Keratinocyte (primary cell): Measurements from ENCODE around the gene CDHR4. TPM values are rescaled to one million over a fixed set of nuclear protein-coding genes. Genes with fewer than 3 reads are reported as not detected.

Source experiments
- DNase-seq: peaks from one replicate; pipeline ENCODE4 v3.0.0-alpha.2; 2011; ENCODE audit warnings: low read depth, missing footprints, low spot score
- FAIRE-seq: peaks from 2 replicates; lab custom pipeline; 2011; peaks lifted over from hg19 to GRCh38; lab: Jason Lieb, UNC
- H2AFZ ChIP-seq: 2 replicates; pipeline ENCODE4 v1.6.0; 2012; ENCODE audit warnings: low read length, control low read depth, inconsistent platforms; ENCODE audit not compliant: control insufficient read depth
- H3K27ac ChIP-seq: 2 replicates; pipeline ENCODE4 v1.5.1; 2011; ENCODE audit warnings: low read length; ENCODE audit not compliant: control insufficient read depth, insufficient read depth
- H3K27me3 ChIP-seq: 3 replicates; pipeline ENCODE4 v1.6.0; 2011; ENCODE audit warnings: low read length; ENCODE audit not compliant: control insufficient read depth, insufficient read depth; ENCODE audit errors: extremely low read depth
- H3K36me3 ChIP-seq, 2 experiments: 2 replicates in 1 of 2; 3 replicates in 1 of 2; pipeline ENCODE4 v1.5.1; 2011; ENCODE audit warnings: low read length in 2 of 2, mild to moderate bottlenecking in 1 of 2; ENCODE audit not compliant: control insufficient read depth in 2 of 2, insufficient read depth in 2 of 2; ENCODE audit errors: extremely low read depth in 1 of 2
- H3K4me1 ChIP-seq: 3 replicates; pipeline ENCODE4 v1.5.1; 2011; ENCODE audit warnings: low read length; ENCODE audit not compliant: control insufficient read depth, insufficient read depth; ENCODE audit errors: extremely low read depth
- H3K4me2 ChIP-seq: 3 replicates; pipeline ENCODE4 v1.6.0; 2011; ENCODE audit warnings: low read depth, low read length; ENCODE audit not compliant: control insufficient read depth, insufficient read depth; ENCODE audit errors: extremely low read depth
- H3K4me3 ChIP-seq, 3 experiments: fragments of 200-600 bp in 1 of 3; sonication (generic) in 1 of 3; 2 replicates in 2 of 3; 3 replicates in 1 of 3; pipeline ENCODE4 v1.5.1; 2011 to 2016; ENCODE audit warnings: low read length in 3 of 3, mild to moderate bottlenecking in 3 of 3, control low read depth in 2 of 3, inconsistent platforms in 1 of 3, low read depth in 1 of 3, mixed read lengths in 1 of 3, mixed run types in 1 of 3, moderate library complexity in 1 of 3; ENCODE audit not compliant: control insufficient read depth in 2 of 3, insufficient read depth in 2 of 3; ENCODE audit errors: extremely low read depth in 1 of 3
- H3K79me2 ChIP-seq: 2 replicates; pipeline ENCODE4 v1.6.0; 2012; ENCODE audit warnings: low read length; ENCODE audit not compliant: control insufficient read depth, insufficient read depth
- H3K9ac ChIP-seq: 3 replicates; pipeline ENCODE4 v1.6.0; 2011; ENCODE audit warnings: low read length; ENCODE audit not compliant: control insufficient read depth, insufficient read depth; ENCODE audit errors: extremely low read depth
- H3K9me1 ChIP-seq: 3 replicates; pipeline ENCODE4 v1.6.0; 2011; ENCODE audit warnings: low read length; ENCODE audit not compliant: control insufficient read depth, insufficient read depth; ENCODE audit errors: extremely low read depth
- H3K9me3 ChIP-seq: 2 replicates; pipeline ENCODE4 v1.5.1; 2012; ENCODE audit warnings: low read depth, low read length; ENCODE audit not compliant: control insufficient read depth
- H4K20me1 ChIP-seq: 3 replicates; pipeline ENCODE4 v1.6.0; 2011; ENCODE audit warnings: low read length; ENCODE audit not compliant: control insufficient read depth, insufficient read depth; ENCODE audit errors: extremely low read depth
- CTCF ChIP-seq, 3 experiments: IDR thresholded peaks in 1 of 3; conservative IDR thresholded peaks in 1 of 3; optimal IDR thresholded peaks in 1 of 3; 2 replicates in 2 of 3; 3 replicates in 1 of 3; pipeline versions ENCODE3 to v1.5.1; 2011; ENCODE audit warnings: low read length in 3 of 3, mild to moderate bottlenecking in 3 of 3, moderate library complexity in 2 of 3, control low read depth in 1 of 3, inconsistent platforms in 1 of 3; ENCODE audit not compliant: insufficient read depth in 2 of 3; ENCODE audit errors: extremely low read depth in 1 of 3
- EZH2 ChIP-seq: IDR thresholded peaks from one replicate; pipeline ENCODE4 v1.6.1; 2012; ENCODE audit warnings: inconsistent platforms, mild to moderate bottlenecking, low read length, moderate library complexity
- dilution Hi-C: fragments of 300-500 bp; cut with MboI; formaldehyde crosslinking; loops from one replicate; pipeline ENCODE4 v1.7.0; 2020; ENCODE audit warnings: low sequenced_read_pairs; ENCODE audit not compliant: extremely low pct_ligation_motif_present
- polyA plus RNA-seq, 5 experiments: library from polyadenylated mRNA; depleted of rRNA in 3 of 5; stranded (reverse) in 3 of 5; stranded (forward) in 1 of 5; unstranded in 1 of 5; fragments of >200 nt; gene quantifications; 1 replicate in 1 of 5; 2 replicates in 3 of 5; 3 replicates in 1 of 5; pipeline versions ENCODE4 v1.2.1 to v1.2.3, GENCODE V29; 2011 to 2012; ENCODE audit warnings: missing spikeins in 2 of 5, low read depth in 1 of 5, low replicate concordance in 1 of 5

The CDHR4 gene
- polyA plus RNA-seq, 1 donor (not counting 4 experiments of a cell fraction or from before 2014, with no cell fraction given) = not detected

- Histone ChIP-seq H3K4me1 (no peaks in the 10 kb centered on the region), H3K9me3 (no peaks in the 10 kb centered on the region), H3K9me1 (peaks cover 2% of the 10 kb centered on the region), H3K79me2 (peaks cover 76% of the 10 kb centered on the region), H3K4me3 (no peak overlapping the region), H3K36me3 (peaks cover 7 to 8% of the 10 kb centered on the region in 2 experiments), H4K20me1 (peaks cover 3% of the 10 kb centered on the region), H3K9ac (no peak overlapping the region), H3K4me2 (no peak overlapping the region), H3K27me3 (no peaks in the 10 kb centered on the region), H2AFZ (no peak overlapping the region), H3K27ac (no peak overlapping the region)
- TF ChIP-seq EZH2 = no peak
- TF ChIP-seq CTCF (optimal IDR thresholded peaks at IDR 0.05 in 1 of 3, IDR thresholded peaks at IDR 0.05 in 1 of 3, conservative IDR thresholded peaks at IDR 0.05 in 1 of 3; ENCODE audit: extremely low read depth in 1 of 3, insufficient read depth in 2 of 3, low read length in 3 of 3) = no peak
- FAIRE-seq (no peak), DNase-seq (no peak)
- dilution Hi-C loops = no loop called here
These were observed 24.1 kb downstream of the CDHR4 start for GRCh38 chr3:49775538-49775937.

GRCh38 chr3:49772703-49773102, 27.0 kb downstream of the CDHR4 start:
- TF ChIP-seq EZH2 (no peak), CTCF (optimal IDR thresholded peaks at IDR 0.05 in 1 of 3, IDR thresholded peaks at IDR 0.05 in 1 of 3, conservative IDR thresholded peaks at IDR 0.05 in 1 of 3; ENCODE audit: extremely low read depth in 1 of 3, insufficient read depth in 2 of 3, low read length in 3 of 3) (no peak)
- no peak for DNase-seq
- H3K4me2 ChIP-seq = no peak overlapping the region
- peaks cover 4% of the 10 kb centered on the region for H3K9me1 ChIP-seq
- dilution Hi-C loops = no loop called here
- FAIRE-seq = no peak
- no peaks in the 10 kb centered on the region for H3K9me3 ChIP-seq
- H3K9ac ChIP-seq = no peak overlapping the region
- peaks cover 72% of the 10 kb centered on the region for H3K79me2 ChIP-seq
- H2AFZ ChIP-seq = no peak overlapping the region
- H3K27me3 ChIP-seq = no peaks in the 10 kb centered on the region
- H4K20me1 ChIP-seq = peaks cover 7% of the 10 kb centered on the region
- peaks cover 7 to 8% of the 10 kb centered on the region in 2 experiments for H3K36me3 ChIP-seq
- no peak overlapping the region for H3K4me3 ChIP-seq
- H3K27ac ChIP-seq = no peak overlapping the region
- no peaks in the 10 kb centered on the region for H3K4me1 ChIP-seq
